HG03097 (cell line): ENCODE data around the gene RBPJL.

Source experiments
- ATAC-seq: cut with Tn5 transposase; IDR thresholded peaks from one replicate; pipeline ENCODE4 v1.9.1; 2021; ENCODE audit not compliant: unreplicated experiment, low FRiP score

RBPJL gene

GRCh38 chr20:45358282-45359068 is 51.8 kb downstream of the RBPJL start:
- no peak for ATAC-seq

- ATAC-seq, result no peak
Measured at GRCh38 chr20:45359069-45359405, 52.4 kb downstream of the RBPJL start.

GRCh38 chr20:45359406-45360148 is 52.9 kb downstream of the RBPJL start:
- no peak for ATAC-seq

- ATAC-seq, result no peak
Measured at GRCh38 chr20:45361793-45362192, 55.2 kb downstream of the RBPJL start.

- peak; percentile 77 for ATAC-seq
Measured at GRCh38 chr20:45362804-45363610, 56.4 kb downstream of the RBPJL start, which contains the start of gene SYS1. Gene SYS1 (plus strand): TSS chr20:45363156. CDS start chr20:45363532, 376 bp downstream.

- peak; percentile 3 for ATAC-seq
Measured at GRCh38 chr20:45363611-45364492, 57.2 kb downstream of the RBPJL start.

GRCh38 chr20:45365444-45365970 is 58.9 kb downstream of the RBPJL start:
- ATAC-seq, result no peak

- no peak for ATAC-seq
Measured at GRCh38 chr20:45366192-45366591, 59.6 kb downstream of the RBPJL start.

GRCh38 chr20:45366631-45367030 is 60.0 kb downstream of the RBPJL start:
- ATAC-seq, result no peak

GRCh38 chr20:45367126-45367525 is 60.5 kb downstream of the RBPJL start:
- ATAC-seq, result no peak
